ENCODE data around the gene AKR1C1. TPM values are rescaled to one million over a fixed set of nuclear protein-coding genes. Genes with fewer than 3 reads are reported as not detected.
"Not testable (repeated sequence)": the region's sequence is repeated elsewhere in the genome, so short reads cannot be mapped to it uniquely, and the experiment has no call there.

The AKR1C1 gene
- total and polyA plus RNA-seq, 2 of the 4 experiments (the other 2 are of a cell fraction): 5.0 to 5.4 TPM

GRCh38 chr10:4990217-4990616 lies 27.0 kb downstream of the AKR1C1 start:
- Histone ChIP-seq H2BK120ac (ENCODE audit: low read depth, low read length) (no peak overlapping the region), H4K20me1 (ENCODE audit: insufficient read depth, low read length) (no peaks in the 10 kb centered on the region), H3K27ac (ENCODE audit: insufficient read depth, low read length) (no peak overlapping the region), H3K18ac (ENCODE audit: low read depth, low read length) (no peak overlapping the region), H2AK9ac (replicated peaks; ENCODE audit: low read depth, low read length, poor library complexity) (no peak overlapping the region), H3K56ac (ENCODE audit: extremely low read depth, insufficient read depth, low read length) (no peak overlapping the region), H2BK20ac (ENCODE audit: low read depth, low read length) (no peak overlapping the region), H2AK5ac (ENCODE audit: low read depth, low read length) (no peak overlapping the region), H2BK5ac (ENCODE audit: low read depth, low read length, poor library complexity, severe bottlenecking) (no peak overlapping the region), H3K9me1 (ENCODE audit: insufficient read depth, low read length) (no peaks in the 10 kb centered on the region), H3K36me3 (ENCODE audit: control insufficient read depth, insufficient read depth, low read length) (no peaks in the 10 kb centered on the region), H2BK15ac (ENCODE audit: low read depth, low read length) (no peak overlapping the region), H2AFZ (replicated peaks; ENCODE audit: low read length, poor library complexity) (no peak overlapping the region), H3K4ac (ENCODE audit: low read depth, low read length) (no peak overlapping the region), H4K8ac (ENCODE audit: low read depth in 2 of 2, low read length in 2 of 2) (no peak overlapping the region), H3K9ac (ENCODE audit: low read depth, low read length) (no peak overlapping the region), H3K9me3 (ENCODE audit: control insufficient read depth, insufficient read depth, low read length) (no peaks in the 10 kb centered on the region), H3K14ac (replicated peaks; ENCODE audit: low read depth, low read length) (no peak overlapping the region), H3K23ac (ENCODE audit: low read depth, low read length) (no peak overlapping the region), H3K4me1 (ENCODE audit: control insufficient read depth, insufficient read depth, low read length) (no peaks in the 10 kb centered on the region), H4K5ac (ENCODE audit: low read depth, low read length) (no peak overlapping the region), H3K4me2 (ENCODE audit: low read depth, low read length) (no peak overlapping the region), H3K79me1 (ENCODE audit: low read depth in 1 of 2, low read length in 2 of 2) (no peaks in the 10 kb centered on the region), H3K4me3 (ENCODE audit: insufficient read depth, low read depth, low read length) (no peak overlapping the region), H4K91ac (ENCODE audit: insufficient read depth, low read depth, low read length) (no peak overlapping the region), H3K27me3 (ENCODE audit: control insufficient read depth, insufficient read depth, low read length) (no peaks in the 10 kb centered on the region)
- intact Hi-C loops (cut with micrococcal nuclease) (no loop called here), dilution Hi-C loops (cut with HindIII; ENCODE audit: low sequenced_read_pairs, unreplicated experiment) (no loop called here), in situ Hi-C loops (cut with MboI; ENCODE audit: low sequenced_read_pairs) (no loop called here)
- ATAC-seq (ENCODE audit: low read depth) (no peak), DNase-seq (no peak)
- no CpG with 5 or more reads among the region's 2 CpGs for WGBS, 2 experiments (ENCODE audit: extremely low coverage in 2 of 2, insufficient read length in 1 of 2)
- POLR2A ChIA-PET (ENCODE audit: unreplicated experiment): no interaction called here
- no peak for TF ChIP-seq MAFK (IDR thresholded peaks at IDR 0.05; ENCODE audit: low read depth, low read length)
- no peak for TF ChIP-seq ELK1 (IDR thresholded peaks at IDR 0.05; ENCODE audit: borderline replicate concordance, low read depth, low read length)
- TF ChIP-seq NFE2L2 (IDR thresholded peaks at IDR 0.05; ENCODE audit: low read depth, low read length): no peak
- TF ChIP-seq USF2 (IDR thresholded peaks at IDR 0.05; ENCODE audit: low read depth, low read length): no peak
- TF ChIP-seq RAD21 (IDR thresholded peaks at IDR 0.05; ENCODE audit: low read length): no peak
- no peak for TF ChIP-seq SMC3 (IDR thresholded peaks at IDR 0.05; ENCODE audit: low read depth, low read length)
- TF ChIP-seq CEBPB (IDR thresholded peaks at IDR 0.05; ENCODE audit: low read depth, low read length): no peak
- TF ChIP-seq RCOR1 (IDR thresholded peaks at IDR 0.05; ENCODE audit: insufficient replicate concordance, low read length): no peak
- no TSS peak for BruUV-seq (replicated peaks)
- CTCF ChIA-PET: no interaction called here

DNA sequence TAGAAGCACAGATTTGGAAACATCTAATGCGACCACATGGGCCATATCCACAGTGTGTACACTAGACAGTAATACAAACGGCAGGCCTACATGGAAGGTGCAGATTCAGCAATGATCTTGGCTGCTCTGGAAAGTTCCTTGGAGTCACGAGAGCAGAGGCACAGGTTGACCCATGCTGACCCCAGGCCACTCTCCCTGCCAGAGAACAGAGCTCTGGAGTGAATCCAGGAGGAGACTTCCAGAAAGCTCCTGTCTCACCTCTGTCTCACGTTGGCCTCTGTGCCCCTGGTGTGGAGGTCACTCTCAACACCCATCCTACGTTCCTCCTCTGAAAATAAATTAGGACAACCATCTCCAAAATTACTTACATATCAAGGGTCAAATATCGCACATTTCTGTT lies 28.2 kb downstream of the AKR1C1 start:
- WGBS, 2 experiments (ENCODE audit: extremely low coverage in 2 of 2, insufficient read length in 1 of 2): no CpG with 5 or more reads among the region's 6 CpGs
- H3K9me1 ChIP-seq (ENCODE audit: insufficient read depth, low read length); H4K91ac ChIP-seq (ENCODE audit: insufficient read depth, low read depth, low read length); H3K56ac ChIP-seq (ENCODE audit: extremely low read depth, insufficient read depth, low read length); intact Hi-C loops (cut with micrococcal nuclease); H4K8ac ChIP-seq (ENCODE audit: low read depth in 2 of 2, low read length in 2 of 2); H2BK20ac ChIP-seq (ENCODE audit: low read depth, low read length); H2BK5ac ChIP-seq (ENCODE audit: low read depth, low read length, poor library complexity, severe bottlenecking); H3K4ac ChIP-seq (ENCODE audit: low read depth, low read length); ATAC-seq (ENCODE audit: low read depth); H2BK120ac ChIP-seq (ENCODE audit: low read depth, low read length); H3K4me3 ChIP-seq (ENCODE audit: insufficient read depth, low read depth, low read length); POLR2A ChIA-PET (ENCODE audit: unreplicated experiment); H2AFZ ChIP-seq (replicated peaks; ENCODE audit: low read length, poor library complexity); CTCF ChIA-PET; H3K4me2 ChIP-seq (ENCODE audit: low read depth, low read length); H3K27ac ChIP-seq (ENCODE audit: insufficient read depth, low read length); DNase-seq; H3K36me3 ChIP-seq (ENCODE audit: control insufficient read depth, insufficient read depth, low read length); H3K18ac ChIP-seq (ENCODE audit: low read depth, low read length); H2AK9ac ChIP-seq (replicated peaks; ENCODE audit: low read depth, low read length, poor library complexity); H3K79me1 ChIP-seq (ENCODE audit: low read depth in 1 of 2, low read length in 2 of 2); H3K14ac ChIP-seq (replicated peaks; ENCODE audit: low read depth, low read length); H3K9me3 ChIP-seq (ENCODE audit: control insufficient read depth, insufficient read depth, low read length); H3K9ac ChIP-seq (ENCODE audit: low read depth, low read length); H2BK15ac ChIP-seq (ENCODE audit: low read depth, low read length); BruUV-seq (replicated peaks); H4K20me1 ChIP-seq (ENCODE audit: insufficient read depth, low read length); H4K5ac ChIP-seq (ENCODE audit: low read depth, low read length); H2AK5ac ChIP-seq (ENCODE audit: low read depth, low read length); H3K4me1 ChIP-seq (ENCODE audit: control insufficient read depth, insufficient read depth, low read length); in situ Hi-C loops (cut with MboI; ENCODE audit: low sequenced_read_pairs); H3K23ac ChIP-seq (ENCODE audit: low read depth, low read length); dilution Hi-C loops (cut with HindIII; ENCODE audit: low sequenced_read_pairs, unreplicated experiment); H3K27me3 ChIP-seq (ENCODE audit: control insufficient read depth, insufficient read depth, low read length): not testable (repeated sequence)

Measured in IMR-90 (cell line).